Activated CD8-positive, alpha-beta T cell treated with anti-CD3 and anti-CD28 coated beads for 36 hours (primary cell): ENCODE data around the gene MYT1. TPM values are rescaled to one million over a fixed set of nuclear protein-coding genes. Genes with fewer than 3 reads are reported as not detected.

ENCODE experiments used
- ATAC-seq: fragments of 200-7000 bp; cut with Tn5 transposase; one replicate; pipeline ENCODE4 v1.10.0; 2021; ENCODE audit warnings: mild to moderate bottlenecking, moderate library complexity
- CTCF ChIA-PET: fragments of 350-600 bp; sonication (Branson Sonifier 250); formaldehyde crosslinking; loops from one replicate; lab custom pipeline; 2021; ENCODE audit warnings: antibody characterized with exemption; lab: Charles Lee
- POLR2A ChIA-PET: fragments of 350-600 bp; sonication (Branson Sonifier 250); formaldehyde crosslinking; loops from one replicate; lab custom pipeline; 2021; ENCODE audit warnings: antibody characterized with exemption; lab: Charles Lee
- DNase-seq: peaks from one replicate; pipeline ENCODE4 v3.0.0-alpha.2; 2020
- H3K27ac Mint-ChIP-seq: one replicate; pipeline ENCODE4 v1.8.0; 2021; ENCODE audit warnings: mild to moderate bottlenecking, mixed read lengths
- H3K27me3 Mint-ChIP-seq: one replicate; pipeline ENCODE4 v1.8.0; 2021; ENCODE audit warnings: mixed read lengths
- H3K36me3 Mint-ChIP-seq: one replicate; pipeline ENCODE4 v1.8.0; 2021; ENCODE audit warnings: low read depth, mixed read lengths
- H3K4me1 Mint-ChIP-seq: one replicate; pipeline ENCODE4 v1.8.0; 2021; ENCODE audit warnings: low read depth, mixed read lengths
- H3K4me3 Mint-ChIP-seq: one replicate; pipeline ENCODE4 v1.8.0; 2021; ENCODE audit warnings: mild to moderate bottlenecking, moderate library complexity, mixed read lengths
- H3K9me3 Mint-ChIP-seq: one replicate; pipeline ENCODE4 v1.8.0; 2021; ENCODE audit warnings: mixed read lengths
- intact Hi-C: fragments of 100-400 bp; cut with micrococcal nuclease; formaldehyde crosslinking; loops from one replicate; pipeline ENCODE4 v1.10.0; 2022
- total RNA-seq, 2 experiments: library from RNA; stranded (reverse); gene quantifications; one replicate each; pipeline ENCODE4 v1.2.3, GENCODE V29; 2021
- TF ChIP-seq, protein P1 (sequence below): fragments of 200-600 bp; IDR thresholded peaks from one replicate; pipeline ENCODE4 v1.8.0; 2022; ENCODE audit warnings: antibody characterized with exemption, mild to moderate bottlenecking

MYT1 gene
- total RNA-seq, 2 experiments from 2014 or later: not detected

DNA sequence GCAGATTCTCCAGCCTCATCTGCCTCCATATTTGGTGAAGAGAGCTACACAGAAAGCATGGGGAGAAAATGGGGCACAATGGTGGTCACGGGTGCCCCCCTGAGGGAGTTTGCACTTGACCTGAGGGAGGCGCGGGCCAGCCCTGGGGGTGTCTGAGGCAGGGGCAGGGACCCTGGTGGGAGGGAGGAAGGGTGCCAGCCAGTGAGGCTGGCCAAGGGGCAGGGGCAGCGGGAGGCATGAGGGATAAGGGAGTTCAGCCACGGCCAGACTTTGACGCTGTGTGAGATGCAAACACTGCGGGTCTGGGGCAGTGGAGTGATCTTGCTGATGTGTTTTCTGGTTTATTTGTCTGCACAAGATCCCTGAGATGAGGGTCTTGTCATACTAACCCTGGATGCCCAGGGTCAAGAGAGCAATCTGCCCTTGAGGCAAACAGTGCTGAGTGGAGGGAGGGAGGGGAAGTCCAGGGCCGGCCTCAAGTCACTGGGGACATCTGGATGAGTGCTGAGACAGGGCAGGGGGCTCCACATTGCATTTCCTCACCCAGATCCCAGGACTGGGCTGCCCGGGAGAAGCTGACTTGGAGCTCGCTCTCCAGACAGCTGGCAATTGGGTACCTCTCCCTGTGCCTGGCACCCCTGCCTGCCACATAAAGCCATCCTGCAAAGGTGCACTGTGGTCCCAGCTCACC lies 82.5 kb downstream of the MYT1 start:
- ATAC-seq (no peak), DNase-seq (no peak)
- peaks cover 8% of the 10 kb centered on the region for H3K27me3 Mint-ChIP-seq
- TF ChIP-seq, protein P1, sequence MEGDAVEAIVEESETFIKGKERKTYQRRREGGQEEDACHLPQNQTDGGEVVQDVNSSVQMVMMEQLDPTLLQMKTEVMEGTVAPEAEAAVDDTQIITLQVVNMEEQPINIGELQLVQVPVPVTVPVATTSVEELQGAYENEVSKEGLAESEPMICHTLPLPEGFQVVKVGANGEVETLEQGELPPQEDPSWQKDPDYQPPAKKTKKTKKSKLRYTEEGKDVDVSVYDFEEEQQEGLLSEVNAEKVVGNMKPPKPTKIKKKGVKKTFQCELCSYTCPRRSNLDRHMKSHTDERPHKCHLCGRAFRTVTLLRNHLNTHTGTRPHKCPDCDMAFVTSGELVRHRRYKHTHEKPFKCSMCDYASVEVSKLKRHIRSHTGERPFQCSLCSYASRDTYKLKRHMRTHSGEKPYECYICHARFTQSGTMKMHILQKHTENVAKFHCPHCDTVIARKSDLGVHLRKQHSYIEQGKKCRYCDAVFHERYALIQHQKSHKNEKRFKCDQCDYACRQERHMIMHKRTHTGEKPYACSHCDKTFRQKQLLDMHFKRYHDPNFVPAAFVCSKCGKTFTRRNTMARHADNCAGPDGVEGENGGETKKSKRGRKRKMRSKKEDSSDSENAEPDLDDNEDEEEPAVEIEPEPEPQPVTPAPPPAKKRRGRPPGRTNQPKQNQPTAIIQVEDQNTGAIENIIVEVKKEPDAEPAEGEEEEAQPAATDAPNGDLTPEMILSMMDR: no peak
- CTCF ChIA-PET: no interaction called here
- no peak overlapping the region for H3K4me3 Mint-ChIP-seq
- no peak overlapping the region for H3K27ac Mint-ChIP-seq
- H3K36me3 Mint-ChIP-seq: no peaks in the 10 kb centered on the region
- H3K9me3 Mint-ChIP-seq: no peaks in the 10 kb centered on the region
- POLR2A ChIA-PET: interaction anchor here (1.1 kb wide), 1 partner anchor 10 kb away, joined by 3 read pairs; no protein-coding TSS in a partner anchor
- H3K4me1 Mint-ChIP-seq: peaks cover 3% of the 10 kb centered on the region
- intact Hi-C loops: no loop called here

DNA sequence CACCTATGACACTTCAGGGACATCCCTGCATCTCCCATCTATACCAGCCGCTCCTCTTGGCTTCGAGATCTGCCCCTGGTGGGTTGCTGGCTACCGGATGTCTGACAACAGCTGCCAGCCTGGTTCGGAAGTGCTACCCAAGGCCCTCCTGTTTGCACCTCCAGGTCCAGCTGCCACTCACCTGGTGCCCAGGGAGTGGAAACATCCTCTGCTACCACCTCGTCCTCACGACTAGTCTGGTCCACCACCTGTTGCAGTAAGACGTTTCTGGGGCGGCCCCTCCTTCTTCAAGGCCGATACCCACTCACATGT lies 83.0 kb downstream of the MYT1 start:
- TF ChIP-seq, protein P1: no peak
- Mint-ChIP-seq H3K4me3 (no peak overlapping the region), H3K36me3 (no peaks in the 10 kb centered on the region), H3K9me3 (no peaks in the 10 kb centered on the region), H3K27me3 (peaks cover 11% of the 10 kb centered on the region), H3K4me1 (peaks cover 3% of the 10 kb centered on the region), H3K27ac (no peak overlapping the region)
- ChIA-PET POLR2A (no interaction called here), CTCF (no interaction called here)
- intact Hi-C loops: no loop called here
- ATAC-seq (no peak), DNase-seq (no peak)

DNA sequence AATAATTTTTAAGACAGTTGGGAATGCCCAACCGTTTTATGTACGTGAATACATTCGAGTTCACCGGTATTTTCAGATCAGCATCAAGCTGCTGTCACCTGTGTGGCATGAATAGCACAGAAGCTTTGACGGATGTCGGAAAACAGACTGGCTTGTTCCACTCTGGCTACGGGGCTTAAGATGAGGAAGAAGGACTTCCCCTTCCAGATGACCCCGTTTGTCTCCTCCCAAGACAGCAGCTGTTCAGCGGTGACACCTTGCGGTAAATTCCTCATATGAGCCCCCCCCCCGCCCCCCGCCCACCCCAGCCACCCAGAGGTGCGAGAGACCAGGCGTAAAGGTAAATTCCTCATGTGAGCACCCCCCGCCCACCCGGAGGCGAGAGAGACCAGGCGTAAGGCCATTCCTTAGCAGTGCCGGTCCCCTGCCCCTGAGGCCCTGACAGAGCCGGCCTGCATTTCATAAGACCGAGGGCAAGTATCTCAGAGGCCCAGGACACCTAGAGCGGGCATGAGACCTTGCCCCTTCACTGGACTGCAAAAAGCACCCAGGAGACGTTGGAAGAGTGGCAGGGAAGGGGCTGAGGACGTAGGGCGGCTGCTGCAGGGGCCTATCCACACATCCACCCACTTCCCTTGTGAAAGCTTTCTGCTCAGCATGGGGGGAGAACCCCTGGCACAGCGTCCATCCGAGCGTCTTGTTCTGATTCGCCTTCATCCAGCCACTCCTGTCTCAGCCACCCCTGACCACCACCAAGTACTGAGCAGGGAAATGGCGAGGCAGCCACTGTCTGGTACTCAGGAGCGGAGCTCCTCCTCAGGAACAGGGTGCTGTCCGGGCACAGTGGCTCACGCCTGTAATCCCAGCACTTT lies 84.0 kb downstream of the MYT1 start:
- H3K27me3 Mint-ChIP-seq: peaks cover 15% of the 10 kb centered on the region
- peaks cover 3% of the 10 kb centered on the region for H3K4me1 Mint-ChIP-seq
- no peak for DNase-seq
- POLR2A ChIA-PET: no interaction called here
- no peaks in the 10 kb centered on the region for H3K9me3 Mint-ChIP-seq
- ATAC-seq: no peak
- TF ChIP-seq, protein P1: no peak
- H3K4me3 Mint-ChIP-seq: no peak overlapping the region
- no peaks in the 10 kb centered on the region for H3K36me3 Mint-ChIP-seq
- CTCF ChIA-PET: interaction anchor here (1.9 kb wide), 1 partner anchor 8 kb away, joined by 5 read pairs; no protein-coding TSS in a partner anchor
- no peak overlapping the region for H3K27ac Mint-ChIP-seq
- intact Hi-C loops: no loop called here

DNA sequence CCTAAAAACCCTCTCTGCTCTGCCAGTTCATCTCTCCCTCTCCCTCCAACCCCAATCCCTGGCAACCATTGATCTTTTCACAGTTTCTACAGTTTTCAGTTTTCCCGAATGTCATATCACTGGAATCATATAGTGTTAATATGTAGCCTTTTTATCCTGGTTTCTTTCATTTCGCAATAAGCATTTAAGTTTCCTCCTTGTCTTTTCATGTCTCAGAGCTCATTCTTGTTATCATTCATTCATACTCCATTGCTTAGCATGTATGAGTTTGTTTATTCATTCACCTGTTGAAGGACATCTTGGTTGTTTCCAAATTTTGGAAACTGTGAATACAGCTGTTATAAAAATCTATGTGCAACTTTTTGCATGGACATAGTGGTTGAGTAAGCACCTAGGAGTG lies 85.8 kb downstream of the MYT1 start:
- ChIA-PET POLR2A (no interaction called here), CTCF (interaction anchor here (1.4 to 1.9 kb wide), 2 partner anchors 10 to 36 kb away, joined by 3 to 5 read pairs; no protein-coding TSS in a partner anchor)
- H3K9me3 Mint-ChIP-seq: no peaks in the 10 kb centered on the region
- DNase-seq (no peak), ATAC-seq (no peak)
- TF ChIP-seq, protein P1: no peak
- intact Hi-C loops: no loop called here
- H3K36me3 Mint-ChIP-seq: no peaks in the 10 kb centered on the region
- H3K4me1 Mint-ChIP-seq: peaks cover 6% of the 10 kb centered on the region
- H3K27ac Mint-ChIP-seq: no peak overlapping the region
- no peak overlapping the region for H3K4me3 Mint-ChIP-seq
- H3K27me3 Mint-ChIP-seq: peaks cover 15% of the 10 kb centered on the region

DNA sequence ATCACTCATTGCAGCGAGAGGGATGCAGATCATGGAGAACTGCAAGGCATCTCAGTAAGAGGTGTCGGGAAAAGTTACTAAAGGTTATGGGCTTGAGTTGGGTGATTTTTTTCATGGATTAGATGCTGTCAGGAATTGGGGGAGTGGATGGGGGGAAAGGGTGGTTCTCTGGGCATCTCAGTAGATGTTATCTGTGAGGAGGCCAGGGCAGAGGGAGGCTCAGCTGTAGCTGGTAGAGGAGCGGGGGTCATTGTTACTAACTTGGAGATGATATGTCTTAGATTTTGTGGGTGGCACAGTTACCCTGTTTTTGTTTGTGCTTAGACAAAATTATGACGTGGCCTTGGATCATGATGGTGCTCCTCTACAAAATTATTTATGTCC lies 88.7 kb downstream of the MYT1 start:
- CTCF ChIA-PET: no interaction called here
- TF ChIP-seq, protein P1: no peak

More for the DNA sequence above, 88.7 kb downstream of the MYT1 start:
- no peaks in the 10 kb centered on the region for H3K9me3 Mint-ChIP-seq
- intact Hi-C loops: no loop called here
- H3K4me1 Mint-ChIP-seq: peaks cover 20% of the 10 kb centered on the region
- H3K4me3 Mint-ChIP-seq: no peak overlapping the region
- no peak overlapping the region for H3K27ac Mint-ChIP-seq
- peaks cover 14% of the 10 kb centered on the region for H3K27me3 Mint-ChIP-seq
- ATAC-seq (no peak), DNase-seq (no peak)
- POLR2A ChIA-PET: no interaction called here
- peaks cover 4% of the 10 kb centered on the region for H3K36me3 Mint-ChIP-seq
